Spleen (tissue), 7 donors: ENCODE data around the gene SLC25A48.

Source experiments
- POLR2A ChIP-seq, 3 donors: fragments of 450-650 bp; IDR thresholded peaks; one replicate each; pipeline ENCODE4 v1.5.1; 2017; ENCODE audit warnings: antibody characterized with exemption in 3 of 3, mild to moderate bottlenecking in 1 of 3
- TF ChIP-seq, protein P1 (sequence below), 11 experiments: fragments of 200-600 bp in 7 of 11; fragments of 450-650 bp in 4 of 11; sonication (generic) in 4 of 11; IDR thresholded peaks in 8 of 11; conservative IDR thresholded peaks in 3 of 11; 1 replicate in 7 of 11; 2 replicates in 4 of 11; pipeline versions ENCODE4 v1.4.0 to v1.8.0; 2016 to 2021; ENCODE audit warnings: antibody characterized with exemption in 11 of 11, inconsistent platforms in 4 of 11, mild to moderate bottlenecking in 1 of 11
- donor health status: DM: no; HTN: no; CAD: no; lungs with moderate emphysema.
- donor health status: DM: no; HTN: no; CAD: no.
- donor health status: DM: no; HTN: no; CAD: no.

GRCh38 chr5:135891791-135892190 is 57.3 kb downstream of the SLC25A48 start:
- no peak for TF ChIP-seq POLR2A (IDR thresholded peaks at IDR 0.05)
- TF ChIP-seq, protein P1, sequence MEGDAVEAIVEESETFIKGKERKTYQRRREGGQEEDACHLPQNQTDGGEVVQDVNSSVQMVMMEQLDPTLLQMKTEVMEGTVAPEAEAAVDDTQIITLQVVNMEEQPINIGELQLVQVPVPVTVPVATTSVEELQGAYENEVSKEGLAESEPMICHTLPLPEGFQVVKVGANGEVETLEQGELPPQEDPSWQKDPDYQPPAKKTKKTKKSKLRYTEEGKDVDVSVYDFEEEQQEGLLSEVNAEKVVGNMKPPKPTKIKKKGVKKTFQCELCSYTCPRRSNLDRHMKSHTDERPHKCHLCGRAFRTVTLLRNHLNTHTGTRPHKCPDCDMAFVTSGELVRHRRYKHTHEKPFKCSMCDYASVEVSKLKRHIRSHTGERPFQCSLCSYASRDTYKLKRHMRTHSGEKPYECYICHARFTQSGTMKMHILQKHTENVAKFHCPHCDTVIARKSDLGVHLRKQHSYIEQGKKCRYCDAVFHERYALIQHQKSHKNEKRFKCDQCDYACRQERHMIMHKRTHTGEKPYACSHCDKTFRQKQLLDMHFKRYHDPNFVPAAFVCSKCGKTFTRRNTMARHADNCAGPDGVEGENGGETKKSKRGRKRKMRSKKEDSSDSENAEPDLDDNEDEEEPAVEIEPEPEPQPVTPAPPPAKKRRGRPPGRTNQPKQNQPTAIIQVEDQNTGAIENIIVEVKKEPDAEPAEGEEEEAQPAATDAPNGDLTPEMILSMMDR (IDR thresholded peaks at IDR 0.05 in 8 of 11, conservative IDR thresholded peaks at IDR 0.05 in 3 of 11): no peak
